Kidney (tissue), 14 donors: ENCODE data around the gene SCAF8. TPM values are rescaled to one million over a fixed set of nuclear protein-coding genes. Genes with fewer than 3 reads are reported as not detected.

ENCODE experiments used
- DNase-seq, 5 donors: peaks; one replicate each; pipeline ENCODE4 v3.0.0-alpha.2; 2013 to 2020
- FAIRE-seq: peaks from 2 replicates; lab custom pipeline; 2012; peaks lifted over from hg19 to GRCh38; lab: Jason Lieb, UNC
- H3K27ac ChIP-seq, 2 donors: one replicate each; pipeline ENCODE4 v1.7.0; 2013; ENCODE audit warnings: low read depth in 2 of 2, low read length in 2 of 2, inconsistent platforms in 1 of 2
- H3K27me3 ChIP-seq: one replicate; pipeline ENCODE4 v1.7.1; 2013; ENCODE audit warnings: low read length, inconsistent platforms; ENCODE audit not compliant: control insufficient read depth, insufficient read depth
- H3K36me3 ChIP-seq, 3 donors: one replicate each; pipeline versions ENCODE4 v1.7.0 to v1.7.1; 2013; ENCODE audit warnings: low read length in 3 of 3, control low read depth in 1 of 3, inconsistent platforms in 1 of 3; ENCODE audit not compliant: insufficient read depth in 3 of 3, control insufficient read depth in 2 of 3
- H3K4me1 ChIP-seq, 3 donors: one replicate each; pipeline versions ENCODE4 v1.7.0 to v1.7.1; 2013; ENCODE audit warnings: low read length in 3 of 3, inconsistent platforms in 1 of 3, low read depth in 1 of 3; ENCODE audit not compliant: control insufficient read depth in 2 of 3, insufficient read depth in 2 of 3
- H3K4me3 ChIP-seq, 3 donors: one replicate each; pipeline versions ENCODE4 v1.7.0 to v1.8.1; 2013; ENCODE audit warnings: low read length in 3 of 3, control low read depth in 1 of 3, inconsistent platforms in 1 of 3
- H3K9ac ChIP-seq, 3 donors: one replicate each; pipeline versions ENCODE4 v1.7.0 to v1.7.1; 2013; ENCODE audit warnings: low read length in 3 of 3, control low read depth in 1 of 3, inconsistent platforms in 1 of 3
- H3K9me3 ChIP-seq, 3 donors: one replicate each; pipeline versions ENCODE4 v1.7.0 to v1.7.1; 2013; ENCODE audit warnings: low read length in 3 of 3, control low read depth in 1 of 3, inconsistent platforms in 1 of 3; ENCODE audit not compliant: control insufficient read depth in 2 of 3, insufficient read depth in 1 of 3
- CTCF ChIP-seq: IDR thresholded peaks from 3 replicates; pipeline ENCODE4 v1.5.1; 2012; ENCODE audit warnings: mild to moderate bottlenecking, moderate library complexity, borderline replicate concordance; ENCODE audit not compliant: insufficient read depth; ENCODE audit errors: extremely low read depth
- intact Hi-C: fragments of 100-400 bp; cut with DNase I; formaldehyde crosslinking; loops from one replicate; pipeline ENCODE4 v1.11.1; 2022
- polyA plus RNA-seq: library from polyadenylated mRNA; stranded (reverse); fragments of 350-450 nt; fragmentation: Illumina TruSeq; extraction: RNeasy Lipid Tissue Mini Kit (QIAGEN cat#74804); gene quantifications from one replicate; pipeline ENCODE4 v1.2.3, GENCODE V29; 2014; ENCODE audit warnings: low read depth, low replicate concordance; ENCODE audit not compliant: insufficient read depth
- total RNA-seq: library from RNA; stranded (reverse); fragmentation: NEBNext Ultra II Directional; extraction: Animal tissue kit (Norgen Biotek cat#: 25700); gene quantifications from one replicate; pipeline ENCODE4 v1.2.1, GENCODE V29; 2021
- donor health status: control.
- donor health status: control.
- donor health status: control.
- donor health status: control.
- donor health status: control.
- donor health status: DM: yes; HTN: yes; CAD: no.
- donor health status: Normal renal cell carcinoma (clear cell type).

The SCAF8 gene
- total and polyA plus RNA-seq, 2 donors from 2014 or later, result 8.3 to 52.2 TPM

GRCh38 chr6:154763650-154764049 lies 30.4 kb downstream of the SCAF8 start:
- no peak for TF ChIP-seq CTCF
- intact Hi-C loops, result no loop called here
- H3K4me3 ChIP-seq, result no peak overlapping the region
- H3K27me3 ChIP-seq, result no peaks in the 10 kb centered on the region
- no peak overlapping the region for H3K9ac ChIP-seq
- peaks cover 3 to 20% (median 6%) of the 10 kb centered on the region in 3 donors for H3K4me1 ChIP-seq
- no peak for DNase-seq
- H3K36me3 ChIP-seq, result no peaks in the 10 kb centered on the region
- no peak for FAIRE-seq
- H3K9me3 ChIP-seq, result peaks cover 0 to 3% (median 0%) of the 10 kb centered on the region in 3 donors
- no peak overlapping the region for H3K27ac ChIP-seq

GRCh38 chr6:154765273-154765672 lies 32.1 kb downstream of the SCAF8 start:
- no peak overlapping the region for H3K4me3 ChIP-seq
- H3K9me3 ChIP-seq, result peaks cover 0 to 3% (median 0%) of the 10 kb centered on the region in 3 donors
- intact Hi-C loops, result no loop called here
- no peaks in the 10 kb centered on the region for H3K27me3 ChIP-seq
- FAIRE-seq, result peak; percentile 6
- TF ChIP-seq CTCF, result no peak
- H3K36me3 ChIP-seq, result no peaks in the 10 kb centered on the region
- no peak overlapping the region for H3K9ac ChIP-seq
- H3K4me1 ChIP-seq, result peaks cover 3 to 26% (median 5%) of the 10 kb centered on the region in 3 donors
- no peak overlapping the region for H3K27ac ChIP-seq
- no peak for DNase-seq

- no peaks in the 10 kb centered on the region for H3K36me3 ChIP-seq
Measured at GRCh38 chr6:154766288-154766687, 33.1 kb downstream of the SCAF8 start.

More at GRCh38 chr6:154766288-154766687, 33.1 kb downstream of the SCAF8 start:
- TF ChIP-seq CTCF, result no peak
- DNase-seq (no peak), FAIRE-seq (no peak)
- intact Hi-C loops, result no loop called here
- H3K4me3 ChIP-seq, result no peak overlapping the region
- H3K9me3 ChIP-seq, result peaks cover 0 to 3% (median 0%) of the 10 kb centered on the region in 3 donors
- H3K27ac ChIP-seq, result no peak overlapping the region
- peaks cover 3 to 31% (median 8%) of the 10 kb centered on the region in 3 donors for H3K4me1 ChIP-seq
- H3K9ac ChIP-seq, result no peak overlapping the region
- no peaks in the 10 kb centered on the region for H3K27me3 ChIP-seq
